ENCODE measurements around the gene C19orf67. TPM values are rescaled to one million over a fixed set of nuclear protein-coding genes. Genes with fewer than 3 reads are reported as not detected.
A peak's percentile ranks its signal among the peaks of the same experiment; 100 is the strongest.

C19orf67 gene
- total RNA-seq, 2 experiments from 2014 or later, result 0.21 to 0.39 TPM

- POLR2A ChIA-PET, result interaction anchor here (0.6 to 2.0 kb wide), 2 partner anchors 9 to 20 kb away, joined by 7 to 8 read pairs; partner anchors contain the start of gene ASF1B
- peaks cover 47% of the 10 kb centered on the region for H3K4me1 Mint-ChIP-seq
- intact Hi-C loops (cut with DNase I, micrococcal nuclease), result loop anchor here (1.0 to 2.0 kb wide), 6 partner anchors 19 to 111 kb away; partner anchors contain the start of genes ASF1B (in 2 of the 2), RFX1 (in 1 of the 2) and SAMD1 (in 1 of the 2)
- CTCF ChIA-PET, result interaction anchor here (0.6 to 0.9 kb wide), 5 partner anchors 20 to 138 kb away, joined by 3 to 7 read pairs (median 4); partner anchors contain the start of gene ASF1B
- peak; percentile 41 for DNase-seq
- no peaks in the 10 kb centered on the region for H3K27me3 Mint-ChIP-seq
- peak overlapping the region; percentile 75 for H3K4me3 Mint-ChIP-seq
- H3K27ac Mint-ChIP-seq, result peak overlapping the region; percentile 1
- ATAC-seq, result no peak
- H3K36me3 Mint-ChIP-seq (ENCODE audit: low read depth), result no peaks in the 10 kb centered on the region
- H3K9me3 Mint-ChIP-seq (ENCODE audit: low read depth), result no peaks in the 10 kb centered on the region
These were observed 31.5 kb upstream of the C19orf67 start for GRCh38 chr19:14116918-14117578.

GRCh38 chr19:14116525-14116917 is 30.9 kb upstream of the C19orf67 start:
- H3K36me3 Mint-ChIP-seq (ENCODE audit: low read depth), result no peaks in the 10 kb centered on the region
- intact Hi-C loops (cut with DNase I, micrococcal nuclease), result loop anchor here in 1 of 2 experiments (2.0 kb wide), 1 partner anchor 26 kb away; the partner anchor contains the start of gene SAMD1
- no peaks in the 10 kb centered on the region for H3K27me3 Mint-ChIP-seq
- peaks cover 53% of the 10 kb centered on the region for H3K4me1 Mint-ChIP-seq
- no peak for ATAC-seq
- POLR2A ChIA-PET, result interaction anchor here (0.6 to 2.0 kb wide), 2 partner anchors 9 to 20 kb away, joined by 7 to 8 read pairs; partner anchors contain the start of gene ASF1B
- H3K9me3 Mint-ChIP-seq (ENCODE audit: low read depth), result no peaks in the 10 kb centered on the region
- peak overlapping the region; percentile 1 for H3K27ac Mint-ChIP-seq
- peak overlapping the region; percentile 75 for H3K4me3 Mint-ChIP-seq
- CTCF ChIA-PET, result interaction anchor here (0.6 to 1.8 kb wide), 6 partner anchors 15 to 1177 kb away, joined by 3 to 9 read pairs (median 4); no protein-coding TSS in a partner anchor
- no peak for DNase-seq

DNA sequence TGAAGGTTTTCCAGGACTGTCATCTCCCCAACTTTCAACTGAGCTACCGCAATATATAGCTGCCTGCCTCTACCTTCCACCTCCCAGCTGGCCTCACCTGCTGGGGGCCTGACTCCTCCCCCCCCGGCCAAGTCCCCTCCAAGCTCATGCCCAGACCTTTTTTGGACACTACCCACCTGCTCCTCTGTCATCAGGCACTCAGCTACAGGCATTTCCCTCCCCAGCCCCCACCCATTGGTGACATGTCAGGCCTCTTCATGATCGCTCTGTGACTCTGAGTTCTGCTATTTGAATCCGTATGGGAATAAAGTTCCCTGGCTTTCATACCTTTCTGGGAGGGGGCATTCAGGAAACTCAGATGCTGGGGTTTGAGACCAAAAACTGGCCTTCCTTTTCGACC is 30.2 kb upstream of the C19orf67 start:
- H3K36me3 Mint-ChIP-seq (ENCODE audit: low read depth), result no peaks in the 10 kb centered on the region
- H3K27ac Mint-ChIP-seq, result no peak overlapping the region
- H3K27me3 Mint-ChIP-seq, result no peaks in the 10 kb centered on the region
- H3K4me3 Mint-ChIP-seq, result peak overlapping the region; percentile 75
- CTCF ChIA-PET, result interaction anchor here (0.7 to 2.5 kb wide), 14 partner anchors 12 to 414 kb away, joined by 3 to 9 read pairs (median 4); partner anchors contain the start of gene C19orf53
- DNase-seq (no peak), ATAC-seq (no peak)
- intact Hi-C loops (cut with DNase I, micrococcal nuclease), result loop anchor here in 1 of 2 experiments (2.0 kb wide), 2 partner anchors 25 to 43 kb away; partner anchors contain the start of genes MISP3 and SAMD1
- H3K4me1 Mint-ChIP-seq, result peaks cover 53% of the 10 kb centered on the region
- POLR2A ChIA-PET, result interaction anchor here (1.0 kb wide), 1 partner anchor 21 kb away, joined by 4 read pairs; the partner anchor contains the start of gene ASF1B
- no peaks in the 10 kb centered on the region for H3K9me3 Mint-ChIP-seq (ENCODE audit: low read depth)

DNA sequence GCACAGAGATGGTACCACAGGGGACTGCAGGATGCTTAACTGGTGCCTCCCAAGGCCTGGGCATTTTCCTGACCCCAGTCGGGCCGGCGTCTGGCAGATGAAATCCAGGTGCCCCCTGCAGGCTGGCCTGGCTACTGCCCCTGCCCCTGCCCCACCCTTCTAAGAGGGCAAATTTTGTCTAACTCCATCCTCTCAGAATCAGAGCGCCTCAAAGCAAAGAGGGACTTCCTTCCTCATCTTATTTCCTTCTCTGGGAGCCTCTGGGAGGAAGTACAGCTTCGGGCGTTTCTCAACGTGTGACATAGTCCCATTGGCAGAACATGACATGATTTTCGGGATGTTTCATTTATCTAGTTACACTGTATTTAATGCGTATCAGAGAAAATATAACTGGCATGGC is 29.3 kb upstream of the C19orf67 start:
- intact Hi-C loops (cut with DNase I, micrococcal nuclease), result loop anchor here (1.0 to 2.0 kb wide), 2 partner anchors 42 to 235 kb away; partner anchors contain the start of gene MISP3 (in 1 of the 2)
- Mint-ChIP-seq H3K9me3 (ENCODE audit: low read depth) (no peaks in the 10 kb centered on the region), H3K4me1 (peaks cover 53% of the 10 kb centered on the region)

DNA sequence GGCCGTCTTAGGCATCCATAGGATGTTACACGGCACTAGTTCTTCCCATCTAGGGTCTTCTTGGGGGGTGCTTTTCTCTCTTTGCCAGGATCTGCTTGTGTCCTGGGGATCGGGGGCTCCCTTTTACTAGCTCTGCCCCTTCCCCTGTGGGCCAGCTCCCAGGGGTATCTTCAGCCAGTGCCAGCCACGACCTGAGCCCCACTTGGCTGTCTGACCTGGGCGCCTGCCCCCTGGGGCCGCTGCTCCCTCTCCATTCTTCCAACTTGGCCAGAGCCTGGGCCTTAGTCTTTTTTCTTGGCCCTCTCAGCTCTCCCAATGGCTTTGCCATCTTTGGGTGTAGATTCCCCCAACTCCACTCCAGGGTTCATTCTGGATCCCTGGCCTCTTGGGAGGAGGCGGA is 28.9 kb upstream of the C19orf67 start:
- Mint-ChIP-seq H3K9me3 (ENCODE audit: low read depth) (no peaks in the 10 kb centered on the region), H3K27me3 (no peaks in the 10 kb centered on the region), H3K27ac (no peak overlapping the region), H3K36me3 (ENCODE audit: low read depth) (no peaks in the 10 kb centered on the region), H3K4me1 (peaks cover 53% of the 10 kb centered on the region), H3K4me3 (no peak overlapping the region)
- CTCF ChIA-PET, result interaction anchor here (0.5 to 2.5 kb wide), 15 partner anchors 9 to 1205 kb away, joined by 3 to 8 read pairs (median 3); partner anchors contain the start of gene ASF1B
- intact Hi-C loops (cut with DNase I, micrococcal nuclease), result loop anchor here (1.0 to 2.0 kb wide), 2 partner anchors 42 to 234 kb away; partner anchors contain the start of gene MISP3 (in 1 of the 2)
- ATAC-seq, result no peak
- no peak for DNase-seq
- POLR2A ChIA-PET, result no interaction called here

More for the DNA sequence above, 29.3 kb upstream of the C19orf67 start:
- DNase-seq (peak; percentile 78), ATAC-seq (no peak)
- Mint-ChIP-seq H3K4me3 (no peak overlapping the region), H3K36me3 (ENCODE audit: low read depth) (no peaks in the 10 kb centered on the region), H3K27me3 (no peaks in the 10 kb centered on the region), H3K27ac (no peak overlapping the region)
- ChIA-PET CTCF (interaction anchor here (0.5 to 2.5 kb wide), 20 partner anchors 9 to 1205 kb away, joined by 3 to 8 read pairs (median 3); partner anchors contain the start of gene ASF1B), POLR2A (interaction anchor here (1.0 kb wide), 1 partner anchor 22 kb away, joined by 4 read pairs; the partner anchor contains the start of gene ASF1B)

GRCh38 chr19:14113762-14114414 is 28.3 kb upstream of the C19orf67 start:
- H3K4me1 Mint-ChIP-seq, result peaks cover 50% of the 10 kb centered on the region
- H3K4me3 Mint-ChIP-seq, result peak overlapping the region; percentile 28
- no peaks in the 10 kb centered on the region for H3K9me3 Mint-ChIP-seq (ENCODE audit: low read depth)
- POLR2A ChIA-PET, result no interaction called here
- ATAC-seq (no peak), DNase-seq (peak; percentile 79)
- intact Hi-C loops (cut with DNase I, micrococcal nuclease), result loop anchor here (1.0 to 2.0 kb wide), 2 partner anchors 41 to 234 kb away; partner anchors contain the start of gene MISP3 (in 1 of the 2)
- no peaks in the 10 kb centered on the region for H3K36me3 Mint-ChIP-seq (ENCODE audit: low read depth)
- H3K27ac Mint-ChIP-seq, result no peak overlapping the region
- H3K27me3 Mint-ChIP-seq, result no peaks in the 10 kb centered on the region
- CTCF ChIA-PET, result interaction anchor here (0.5 to 2.5 kb wide), 10 partner anchors 8 to 1204 kb away, joined by 3 to 8 read pairs (median 4); partner anchors contain the start of gene ASF1B

DNA sequence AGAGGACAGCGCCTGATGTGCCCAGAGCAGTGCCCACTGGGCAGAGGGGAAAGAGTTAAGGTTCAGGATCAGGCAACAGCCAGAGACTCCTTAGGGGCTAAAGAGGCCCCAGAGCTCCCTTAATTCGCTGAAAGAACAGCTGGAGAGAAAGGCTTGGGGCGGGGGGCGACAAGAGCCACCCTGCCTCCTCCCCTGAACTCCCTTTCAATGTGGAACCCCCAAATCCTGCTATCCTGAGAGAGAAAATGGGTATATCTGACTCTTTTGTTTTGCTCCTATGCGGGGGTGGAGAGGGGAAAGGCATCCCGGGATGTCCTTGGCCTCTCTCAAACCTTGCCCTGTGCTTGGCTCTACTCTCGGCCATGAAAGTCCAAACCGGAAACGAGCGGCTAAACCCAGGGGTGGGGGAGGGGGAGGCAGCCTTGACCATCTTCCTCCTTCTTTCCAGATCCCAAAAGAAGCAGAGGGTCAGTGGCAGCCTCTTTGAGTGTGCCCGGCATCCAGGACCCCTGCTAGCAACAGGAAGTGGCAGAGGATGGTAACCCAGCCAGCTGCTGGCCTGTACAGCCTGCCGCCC is 27.3 kb upstream of the C19orf67 start:
- Mint-ChIP-seq H3K9me3 (ENCODE audit: low read depth) (no peaks in the 10 kb centered on the region), H3K4me3 (no peak overlapping the region), H3K27ac (no peak overlapping the region), H3K36me3 (ENCODE audit: low read depth) (no peaks in the 10 kb centered on the region), H3K27me3 (no peaks in the 10 kb centered on the region), H3K4me1 (peaks cover 44% of the 10 kb centered on the region)
- ChIA-PET POLR2A (no interaction called here), CTCF (interaction anchor here (0.6 to 2.4 kb wide), 4 partner anchors 11 to 1473 kb away, joined by 3 to 8 read pairs (median 4); partner anchors contain the start of gene ASF1B)
- intact Hi-C loops (cut with DNase I, micrococcal nuclease), result no loop called here
- ATAC-seq, result no peak
- no peak for DNase-seq

GRCh38 chr19:14112051-14112808 is 26.6 kb upstream of the C19orf67 start:
- no peaks in the 10 kb centered on the region for H3K9me3 Mint-ChIP-seq (ENCODE audit: low read depth)
- intact Hi-C loops (cut with DNase I, micrococcal nuclease), result no loop called here
- POLR2A ChIA-PET, result no interaction called here

GRCh38 chr19:14111486-14111885 is 25.9 kb upstream of the C19orf67 start:
- Mint-ChIP-seq H3K4me3 (no peak overlapping the region), H3K27me3 (no peaks in the 10 kb centered on the region), H3K9me3 (ENCODE audit: low read depth) (no peaks in the 10 kb centered on the region), H3K36me3 (ENCODE audit: low read depth) (no peaks in the 10 kb centered on the region), H3K4me1 (peaks cover 41% of the 10 kb centered on the region), H3K27ac (no peak overlapping the region)
- intact Hi-C loops (cut with DNase I, micrococcal nuclease), result no loop called here
- no peak for DNase-seq
- no peak for ATAC-seq
- ChIA-PET CTCF (interaction anchor here (0.6 to 2.2 kb wide), 2 partner anchors 239 to 541 kb away, joined by 3 to 5 read pairs; no protein-coding TSS in a partner anchor), POLR2A (no interaction called here)

More at GRCh38 chr19:14112051-14112808, 26.6 kb upstream of the C19orf67 start:
- Mint-ChIP-seq H3K36me3 (ENCODE audit: low read depth) (no peaks in the 10 kb centered on the region), H3K27ac (no peak overlapping the region), H3K4me1 (peaks cover 44% of the 10 kb centered on the region), H3K27me3 (no peaks in the 10 kb centered on the region), H3K4me3 (no peak overlapping the region)
- CTCF ChIA-PET, result interaction anchor here (0.6 to 2.2 kb wide), 2 partner anchors 239 to 1472 kb away, joined by 3 to 5 read pairs; no protein-coding TSS in a partner anchor
- no peak for ATAC-seq
- DNase-seq, result no peak

GRCh38 chr19:14110650-14111049 is 25.1 kb upstream of the C19orf67 start:
- Mint-ChIP-seq H3K4me1 (peaks cover 33% of the 10 kb centered on the region), H3K27ac (no peak overlapping the region), H3K4me3 (no peak overlapping the region), H3K36me3 (ENCODE audit: low read depth) (peaks cover 4% of the 10 kb centered on the region), H3K9me3 (ENCODE audit: low read depth) (no peaks in the 10 kb centered on the region), H3K27me3 (no peaks in the 10 kb centered on the region)
- POLR2A ChIA-PET, result no interaction called here
- CTCF ChIA-PET, result interaction anchor here (0.6 to 2.2 kb wide), 3 partner anchors 26 to 540 kb away, joined by 3 to 5 read pairs (median 3); partner anchors contain the start of gene ASF1B
- ATAC-seq, result no peak
- DNase-seq, result no peak
- intact Hi-C loops (cut with DNase I, micrococcal nuclease), result no loop called here

Data from activated CD4-positive, alpha-beta T cell treated with anti-CD3 and anti-CD28 coated beads for 36 hours (primary cell).